Measurements from ENCODE around the gene MBNL1. TPM values are rescaled to one million over a fixed set of nuclear protein-coding genes. Genes with fewer than 3 reads are reported as not detected.

The MBNL1 gene
- total RNA-seq, 1 donor from 2014 or later: 229 TPM

DNA sequence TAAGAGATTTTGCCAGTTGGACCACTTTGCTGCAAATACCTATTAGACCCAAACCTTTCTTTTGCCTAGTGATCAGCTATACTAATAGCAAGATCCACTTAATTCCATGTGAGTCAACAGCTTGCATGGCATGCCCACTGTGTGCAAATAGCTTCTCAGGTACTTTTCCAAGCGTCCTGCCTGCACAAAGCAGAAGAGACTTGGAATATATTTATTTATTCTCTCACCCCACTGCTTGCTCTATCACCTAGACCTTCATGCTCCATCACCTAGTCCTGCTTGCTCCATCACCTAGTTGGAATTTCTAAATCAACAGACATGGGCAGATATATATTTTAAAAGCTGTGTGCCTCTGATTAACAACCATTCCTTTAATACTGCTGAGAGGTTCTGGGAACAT, 47.6 kb downstream of the MBNL1 start:
- H3K27ac ChIP-seq: no peak overlapping the region

DNA sequence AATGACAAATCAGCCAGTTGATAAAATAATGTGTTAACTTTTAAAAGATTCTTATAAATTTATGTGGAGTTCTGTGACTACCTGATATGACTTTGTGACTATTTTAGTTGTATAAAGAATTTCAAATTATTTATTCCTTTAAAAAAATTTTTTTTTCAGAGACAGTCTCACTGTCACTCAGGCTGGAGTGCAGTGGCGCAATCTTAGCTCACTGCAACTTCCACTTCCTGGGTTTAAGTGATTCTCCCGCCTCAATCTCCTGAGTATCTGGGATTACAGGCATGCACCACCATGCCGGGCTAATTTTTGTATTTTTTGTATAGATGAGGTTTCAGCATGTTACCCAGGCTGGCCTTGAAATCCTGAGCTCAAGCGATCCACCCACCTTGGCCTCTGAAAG, 48.5 kb downstream of the MBNL1 start:
- ATAC-seq: no peak
- TF ChIP-seq, protein P1, sequence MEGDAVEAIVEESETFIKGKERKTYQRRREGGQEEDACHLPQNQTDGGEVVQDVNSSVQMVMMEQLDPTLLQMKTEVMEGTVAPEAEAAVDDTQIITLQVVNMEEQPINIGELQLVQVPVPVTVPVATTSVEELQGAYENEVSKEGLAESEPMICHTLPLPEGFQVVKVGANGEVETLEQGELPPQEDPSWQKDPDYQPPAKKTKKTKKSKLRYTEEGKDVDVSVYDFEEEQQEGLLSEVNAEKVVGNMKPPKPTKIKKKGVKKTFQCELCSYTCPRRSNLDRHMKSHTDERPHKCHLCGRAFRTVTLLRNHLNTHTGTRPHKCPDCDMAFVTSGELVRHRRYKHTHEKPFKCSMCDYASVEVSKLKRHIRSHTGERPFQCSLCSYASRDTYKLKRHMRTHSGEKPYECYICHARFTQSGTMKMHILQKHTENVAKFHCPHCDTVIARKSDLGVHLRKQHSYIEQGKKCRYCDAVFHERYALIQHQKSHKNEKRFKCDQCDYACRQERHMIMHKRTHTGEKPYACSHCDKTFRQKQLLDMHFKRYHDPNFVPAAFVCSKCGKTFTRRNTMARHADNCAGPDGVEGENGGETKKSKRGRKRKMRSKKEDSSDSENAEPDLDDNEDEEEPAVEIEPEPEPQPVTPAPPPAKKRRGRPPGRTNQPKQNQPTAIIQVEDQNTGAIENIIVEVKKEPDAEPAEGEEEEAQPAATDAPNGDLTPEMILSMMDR (IDR thresholded peaks at IDR 0.05): no peak
- H3K4me1 ChIP-seq: peaks cover 81% of the 10 kb centered on the region
- DNase-seq: no peak
- intact Hi-C loops (cut with DNase I): no loop called here
- H3K9me3 ChIP-seq: no peaks in the 10 kb centered on the region
- no peaks in the 10 kb centered on the region for H3K27me3 ChIP-seq
- no peak overlapping the region for H3K4me3 ChIP-seq
- no peaks in the 10 kb centered on the region for H3K36me3 ChIP-seq
- H3K27ac ChIP-seq: no peak overlapping the region

More for the DNA sequence above, 47.6 kb downstream of the MBNL1 start:
- H3K36me3 ChIP-seq: no peaks in the 10 kb centered on the region
- TF ChIP-seq, protein P1 (IDR thresholded peaks at IDR 0.05): no peak
- peaks cover 72% of the 10 kb centered on the region for H3K4me1 ChIP-seq
- DNase-seq: no peak
- intact Hi-C loops (cut with DNase I): no loop called here
- H3K4me3 ChIP-seq: no peak overlapping the region
- H3K27me3 ChIP-seq: no peaks in the 10 kb centered on the region
- no peak for ATAC-seq
- no peaks in the 10 kb centered on the region for H3K9me3 ChIP-seq

DNA sequence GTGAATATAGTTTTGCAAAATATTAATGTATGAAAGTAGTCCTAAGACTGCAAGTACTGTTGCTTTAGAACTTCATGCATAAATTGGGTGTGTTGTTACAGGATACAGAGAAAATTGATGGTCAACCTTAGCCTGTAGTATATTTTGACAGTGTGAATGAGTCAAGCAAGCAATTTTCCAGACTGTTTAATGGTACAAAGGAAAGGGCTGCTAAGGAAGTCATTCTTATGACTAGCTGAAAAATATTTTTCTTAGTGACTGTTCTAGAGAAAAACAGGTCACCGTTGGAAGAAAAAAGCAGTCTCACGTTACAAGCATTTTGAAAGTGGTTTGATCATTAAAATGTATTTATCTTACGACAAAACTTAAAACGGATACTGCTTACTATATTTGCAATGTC, 49.2 kb downstream of the MBNL1 start:
- Histone ChIP-seq H3K4me3 (no peak overlapping the region), H3K27me3 (no peaks in the 10 kb centered on the region), H3K4me1 (peaks cover 89% of the 10 kb centered on the region), H3K36me3 (no peaks in the 10 kb centered on the region), H3K27ac (no peak overlapping the region), H3K9me3 (no peaks in the 10 kb centered on the region)
- DNase-seq (no peak), ATAC-seq (no peak)
- intact Hi-C loops (cut with DNase I): no loop called here
- TF ChIP-seq, protein P1 (IDR thresholded peaks at IDR 0.05): no peak

DNA sequence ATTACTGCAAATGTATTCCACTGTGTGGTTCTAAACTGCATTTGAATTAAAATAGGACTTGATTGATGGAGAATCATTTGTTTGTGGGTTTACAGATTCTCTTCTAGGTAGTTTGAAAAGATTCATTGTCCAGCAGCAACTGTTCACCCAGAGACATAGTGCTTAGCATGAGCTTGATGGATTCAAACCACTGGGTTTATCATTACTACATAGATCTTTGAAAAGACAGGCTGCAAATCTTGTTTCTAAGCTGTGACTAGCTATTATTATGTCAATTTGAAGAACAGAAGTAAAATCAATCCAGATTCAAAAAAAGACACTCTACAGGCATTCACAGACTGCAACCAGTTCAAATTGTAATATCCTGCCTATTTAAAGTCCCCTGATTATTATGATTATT, 49.8 kb downstream of the MBNL1 start:
- TF ChIP-seq, protein P1 (IDR thresholded peaks at IDR 0.05): no peak
- DNase-seq: no peak
- intact Hi-C loops (cut with DNase I): no loop called here
- H3K4me1 ChIP-seq: peaks cover 94% of the 10 kb centered on the region
- no peaks in the 10 kb centered on the region for H3K27me3 ChIP-seq
- no peak for ATAC-seq
- no peaks in the 10 kb centered on the region for H3K36me3 ChIP-seq
- H3K27ac ChIP-seq: peak overlapping the region; percentile 34
- H3K4me3 ChIP-seq: no peak overlapping the region
- no peaks in the 10 kb centered on the region for H3K9me3 ChIP-seq

DNA sequence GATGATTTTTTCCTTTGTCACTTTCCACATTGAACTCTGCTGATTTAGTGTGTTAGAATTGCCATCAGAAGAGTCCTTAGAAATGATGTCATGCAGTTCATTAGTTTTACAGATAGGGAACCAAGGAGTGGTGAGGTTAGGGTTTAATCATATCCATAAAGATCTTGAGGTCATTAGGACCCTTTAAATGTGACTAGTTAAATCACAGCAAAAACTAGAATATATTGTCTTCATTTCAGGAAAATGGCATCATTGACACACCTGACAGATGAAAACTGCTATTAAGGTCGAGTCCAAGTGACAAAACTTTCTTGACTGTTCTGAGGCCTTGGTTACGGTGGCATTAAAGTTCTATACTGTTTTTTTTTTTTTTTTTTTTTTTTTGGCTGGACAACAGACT, 50.5 kb downstream of the MBNL1 start:
- ATAC-seq (no peak), DNase-seq (no peak)
- no peaks in the 10 kb centered on the region for H3K9me3 ChIP-seq
- intact Hi-C loops (cut with DNase I): no loop called here
- peaks cover 92% of the 10 kb centered on the region for H3K4me1 ChIP-seq
- no peaks in the 10 kb centered on the region for H3K36me3 ChIP-seq
- H3K27me3 ChIP-seq: no peaks in the 10 kb centered on the region
- peak overlapping the region; percentile 34 for H3K27ac ChIP-seq
- no peak overlapping the region for H3K4me3 ChIP-seq
- TF ChIP-seq, protein P1 (IDR thresholded peaks at IDR 0.05): no peak

Data from upper lobe of right lung (tissue), 1 donor.